Heart left ventricle (tissue), 16 donors: ENCODE measurements around the gene SEL1L. TPM values are rescaled to one million over a fixed set of nuclear protein-coding genes. Genes with fewer than 3 reads are reported as not detected.

ENCODE experiments used
- ATAC-seq, 4 donors: fragments of 200-7000 bp; cut with Tn5 transposase; one replicate each; pipeline ENCODE4 v1.9.1; 2020 to 2022; ENCODE audit warnings: moderate library complexity in 4 of 4, mild to moderate bottlenecking in 3 of 4, moderate number of reproducible peaks in 1 of 4
- DNase-seq, 5 donors: peaks; one replicate each; pipeline ENCODE4 v3.0.0-alpha.2; 2020
- H3K27ac ChIP-seq, 12 donors: fragments of 200-600 bp; sonication (generic) in 4 of 12; one replicate each; pipeline versions ENCODE4 v1.5.0 to v1.8.0; 2016 to 2022; ENCODE audit warnings: mild to moderate bottlenecking in 2 of 12
- H3K27me3 ChIP-seq, 9 donors: fragments of 200-600 bp; sonication (generic) in 2 of 9; one replicate each; pipeline versions ENCODE4 v1.5.1 to v1.8.0; 2016 to 2022; ENCODE audit warnings: mild to moderate bottlenecking in 3 of 9
- H3K36me3 ChIP-seq, 9 donors: fragments of 200-600 bp; sonication (generic) in 2 of 9; one replicate each; pipeline versions ENCODE4 v1.5.0 to v1.8.0; 2018 to 2022; ENCODE audit warnings: mild to moderate bottlenecking in 2 of 9
- H3K4me1 ChIP-seq, 12 donors: fragments of 200-600 bp; sonication (generic) in 4 of 12; one replicate each; pipeline versions ENCODE4 v1.5.0 to v1.8.0; 2016 to 2022; ENCODE audit warnings: mild to moderate bottlenecking in 3 of 12
- H3K4me3 ChIP-seq, 12 donors: fragments of 200-600 bp; sonication (generic) in 4 of 12; one replicate each; pipeline versions ENCODE4 v1.5.0 to v1.8.0; 2017 to 2022; ENCODE audit warnings: mild to moderate bottlenecking in 9 of 12, moderate library complexity in 4 of 12
- H3K9me3 ChIP-seq, 12 donors: fragments of 200-600 bp; sonication (generic) in 4 of 12; one replicate each; pipeline versions ENCODE4 v1.5.0 to v1.8.0; 2016 to 2022; ENCODE audit warnings: mild to moderate bottlenecking in 1 of 12
- CTCF ChIP-seq, 12 donors: fragments of 200-600 bp; sonication (generic) in 4 of 12; IDR thresholded peaks; one replicate each; pipeline versions ENCODE4 v1.5.0 to v1.8.0; 2018 to 2022; ENCODE audit warnings: antibody characterized with exemption in 12 of 12, mild to moderate bottlenecking in 5 of 12
- POLR2A ChIP-seq, 2 donors: fragments of 450-650 bp; IDR thresholded peaks; one replicate each; pipeline ENCODE4 v1.6.1; 2017; ENCODE audit warnings: antibody characterized with exemption in 2 of 2, mild to moderate bottlenecking in 2 of 2, moderate library complexity in 2 of 2
- WGBS, 4 donors: extraction: QIAGEN DNeasy Blood & Tissue Kit in 2 of 4; methylation state at CpG; one replicate each; pipeline versions ENCODE4 v1.1.5 to v1.1.7; 2013 to 2018; 5-methylcytosine and 5-hydroxymethylcytosine counted together
- intact Hi-C, 10 donors: fragments of 100-400 bp; cut with DNase I; formaldehyde crosslinking; loops; one replicate each; pipeline versions ENCODE4 v1.11.1 to v1.14.2; 2022
- polyA plus RNA-seq, 2 donors: library from polyadenylated mRNA; stranded (reverse); fragments of 200-250 nt; gene quantifications; one replicate each; pipeline ENCODE4 v1.2.3, GENCODE V29; 2013
- total RNA-seq, 9 donors: library from RNA; depleted of rRNA in 2 of 9; stranded (reverse); fragments of >200 nt in 2 of 9; fragmentation: NEBNext Ultra II Directional in 3 of 9; extraction: Animal tissue kit (Norgen Biotek cat#: 25700) in 3 of 9; gene quantifications; one replicate each; pipeline versions ENCODE4 v1.1.0 to v1.2.4, GENCODE V29; 2016 to 2023
- donor health status: ischemic (EF 13 %, LVEDD 7.1; RV severe dilation, severe dysfunction).
- donor health status: healthy with polysubstance abuse.
- donor health status: DM: no; HTN: yes; CAD: no.
- donor health status: DM: no; HTN: no; CAD: no.
- donor health status: ischemic (EF 25% LVEDD 6.9; RV normal size, moderate dysfunction).
- donor health status: ischemic (EF 25% LVEDD 5.7; RV mildly dilated, moderate dysfunction).
- donor health status: healthy.
- donor health status: DM: yes; HTN: yes; CAD: no.
- donor health status: ischemic (EF 35%, LVEDD 5.7; RV mildly dilated, moderate dysfunction).
- donor health status: nonischemic (EF 11% LVEDD 7.7; RV severe dilation, severe dysfunction).
- donor health status: DM: yes; HTN: yes; CAD: no.
- donor health status: PGD.
- donor health status: ischemic (EF 29% LVEDD 5.4; RV normal size, mild dysfunction).
- donor health status: nonischemic (EF 23%, LVEDD 6.1; RV moderate dilation, normal function).

The SEL1L gene
- total and polyA plus RNA-seq, 11 donors = 9.4 to 86.5 (median 57.1) TPM

GRCh38 chr14:81509321-81509720 lies 24.3 kb downstream of the SEL1L start:
- intact Hi-C loops = no loop called here
- Histone ChIP-seq H3K36me3 (peaks cover 0 to 65% (median 43%) of the 10 kb centered on the region in 9 donors), H3K27me3 (no peaks in the 10 kb centered on the region), H3K27ac (peak overlapping the region in 6 of 12 donors; percentile 5 to 54 (median 29)), H3K4me3 (no peak overlapping the region), H3K9me3 (peaks cover 0 to 12% (median 0%) of the 10 kb centered on the region in 12 donors), H3K4me1 (peaks cover 6 to 42% (median 23%) of the 10 kb centered on the region in 12 donors)
- ATAC-seq (peak in 2 of 4 donors; percentile 50 to 54), DNase-seq (no peak)
- 78 to 82% (median 80%) methylated on average over 5 of the region's 5 CpGs for whole genome bisulfite sequencing, 4 donors
- TF ChIP-seq POLR2A (IDR thresholded peaks at IDR 0.05) = no peak
- no peak for TF ChIP-seq CTCF (IDR thresholded peaks at IDR 0.05)

GRCh38 chr14:81506487-81506886 lies 27.2 kb downstream of the SEL1L start:
- Histone ChIP-seq H3K27me3 (no peaks in the 10 kb centered on the region), H3K9me3 (no peaks in the 10 kb centered on the region), H3K36me3 (peaks cover 0 to 71% (median 60%) of the 10 kb centered on the region in 9 donors), H3K4me3 (no peak overlapping the region), H3K27ac (no peak overlapping the region), H3K4me1 (peaks cover 6 to 32% (median 18%) of the 10 kb centered on the region in 12 donors)
- TF ChIP-seq POLR2A (IDR thresholded peaks at IDR 0.05) (no peak), CTCF (IDR thresholded peaks at IDR 0.05) (no peak)
- DNase-seq (no peak), ATAC-seq (no peak)
- intact Hi-C loops = no loop called here

GRCh38 chr14:81504864-81505263 lies 28.8 kb downstream of the SEL1L start:
- Histone ChIP-seq H3K27ac (no peak overlapping the region), H3K36me3 (peaks cover 0 to 85% (median 76%) of the 10 kb centered on the region in 9 donors), H3K27me3 (no peaks in the 10 kb centered on the region), H3K4me3 (no peak overlapping the region), H3K9me3 (no peaks in the 10 kb centered on the region), H3K4me1 (peaks cover 1 to 15% (median 11%) of the 10 kb centered on the region in 12 donors)
- 95 to 98% (median 96%) methylated on average over 2 of the region's 2 CpGs for WGBS, 4 donors
- intact Hi-C loops = no loop called here
- no peak for DNase-seq
- no peak for TF ChIP-seq CTCF (IDR thresholded peaks at IDR 0.05)
- no peak for ATAC-seq

GRCh38 chr14:81485781-81486180 lies 47.9 kb downstream of the SEL1L start:
- no peaks in the 10 kb centered on the region for H3K4me1 ChIP-seq
- H3K27ac ChIP-seq = no peak overlapping the region
- H3K4me3 ChIP-seq = no peak overlapping the region
- WGBS, 4 donors = 88 to 95% (median 94%) methylated on average over 1 of the region's 1 CpG
- ATAC-seq (no peak), DNase-seq (no peak)
- H3K27me3 ChIP-seq = no peaks in the 10 kb centered on the region
- H3K36me3 ChIP-seq = peaks cover 0 to 100% (median 98%) of the 10 kb centered on the region in 9 donors
- intact Hi-C loops = no loop called here
- no peaks in the 10 kb centered on the region for H3K9me3 ChIP-seq
- no peak for TF ChIP-seq CTCF (IDR thresholded peaks at IDR 0.05)
- TF ChIP-seq POLR2A (IDR thresholded peaks at IDR 0.05) = no peak
